K562 (cell line): Measurements from ENCODE around the gene COX6B2. TPM values are rescaled to one million over a fixed set of nuclear protein-coding genes. Genes with fewer than 3 reads are reported as not detected.

Experiments used
- CXXC5 ChIP-seq: fragments of 250-450 bp; sonication (Bioruptor Pico); IDR thresholded peaks from 2 replicates; pipeline ENCODE4 v1.8.0; 2022; ENCODE audit warnings: inconsistent platforms, mild to moderate bottlenecking, moderate library complexity
- KAT2B ChIP-seq: IDR thresholded peaks from one replicate; pipeline ENCODE4 v1.6.1; 2012; ENCODE audit warnings: low read depth, mild to moderate bottlenecking, control low read depth, inconsistent platforms, low read length, moderate library complexity
- KDM4B ChIP-seq, 2 experiments: fragments of 450-650 bp in 1 of 2; sonication (generic) in 1 of 2; IDR thresholded peaks; 2 replicates each; pipeline ENCODE4 v1.6.1; 2016 to 2017; ENCODE audit warnings: borderline replicate concordance in 2 of 2, antibody characterized with exemption in 1 of 2, low read depth in 1 of 2, mild to moderate bottlenecking in 1 of 2
- NFE2L1 ChIP-seq: fragments of 450-650 bp; IDR thresholded peaks from 2 replicates; pipeline ENCODE4 v1.6.1; 2016; ENCODE audit warnings: missing genetic modification characterization, low read depth, mild to moderate bottlenecking, missing compliant biosample characterization, moderate library complexity, borderline replicate concordance
- NFIX ChIP-seq: fragments of 250-450 bp; sonication (Bioruptor Pico); IDR thresholded peaks from 2 replicates; pipeline ENCODE4 v1.4.0; 2020; ENCODE audit warnings: low read depth, mild to moderate bottlenecking, moderate library complexity
- RBM39 ChIP-seq: fragments of 200-400 bp; formaldehyde crosslinking; optimal IDR thresholded peaks from 2 replicates; pipeline ENCODE3; 2018; ENCODE audit warnings: low read depth, low read length
- REST ChIP-seq, 2 experiments: fragments of 450-650 bp; formaldehyde crosslinking in 1 of 2; IDR thresholded peaks; 2 replicates each; pipeline versions ENCODE4 v1.4.0 to v1.6.1; 2014 to 2020; ENCODE audit warnings: mild to moderate bottlenecking in 2 of 2, borderline replicate concordance in 1 of 2, low read depth in 1 of 2
- U2AF1 ChIP-seq: fragments of 200-400 bp; formaldehyde crosslinking; optimal IDR thresholded peaks from 2 replicates; pipeline ENCODE3; 2017; ENCODE audit warnings: mild to moderate bottlenecking, low read depth, low read length, moderate library complexity
- ZNF780A ChIP-seq: fragments of 250-450 bp; sonication (Bioruptor Pico); IDR thresholded peaks from 2 replicates; pipeline ENCODE4 v1.5.0; 2021; ENCODE audit warnings: mild to moderate bottlenecking
- polyA plus RNA-seq, 8 experiments: library from polyadenylated mRNA; depleted of rRNA in 4 of 8; stranded (reverse) in 5 of 8; unstranded in 3 of 8; fragments of >200 nt; fragmentation: Nextera tagmentation in 2 of 8; fragmentation: Illumina TruSeq in 1 of 8; extraction: Ambion mirVana in 2 of 8; extraction: Trizol in 1 of 8; gene quantifications; 2 replicates each; pipeline versions ENCODE4 v1.2.1 to v1.2.3, GENCODE V29; 2011 to 2014; ENCODE audit warnings: inconsistent platforms in 1 of 8, missing spikeins in 1 of 8
- total RNA-seq, 7 experiments: library from RNA; depleted of rRNA in 6 of 7; stranded (reverse); fragments of >200 nt in 6 of 7; fragmentation: Illumina TruSeq in 2 of 7; extraction: Trizol in 2 of 7; gene quantifications; 2 replicates each; pipeline versions ENCODE4 v1.2.1 to v1.2.3, GENCODE V29; 2011 to 2021; ENCODE audit warnings: low replicate concordance in 1 of 7
- TF ChIP-seq, protein P1 (sequence below), 2 experiments: fragments of 450-650 bp in 1 of 2; sonication (generic) in 1 of 2; formaldehyde crosslinking; conservative IDR thresholded peaks; 2 replicates each; pipeline versions ENCODE4 v1.4.0 to v1.8.1; 2020 to 2022; ENCODE audit warnings: mild to moderate bottlenecking in 1 of 2, missing genetic modification reagents in 1 of 2
- TF ChIP-seq, protein P2 (sequence below): fragments of 250-450 bp; sonication (Bioruptor Pico); IDR thresholded peaks from 2 replicates; pipeline ENCODE4 v1.4.0; 2020; ENCODE audit warnings: mild to moderate bottlenecking

Gene COX6B2
- total and polyA plus RNA-seq, 9 of the 15 experiments (the other 6 are each of a cell fraction or from before 2014, with no cell fraction given): 0.40 to 2.5 (median 0.83) TPM

GRCh38 chr19:55304279-55304978 is 50.1 kb downstream of the COX6B2 start (continued):
- TF ChIP-seq REST (IDR thresholded peaks at IDR 0.05; ENCODE audit: borderline replicate concordance): no peak
- TF ChIP-seq REST (CRISPR knock-in tag; IDR thresholded peaks at IDR 0.05; ENCODE audit: low read depth): no peak
- no peak for TF ChIP-seq U2AF1
- no peak for TF ChIP-seq NFIX (CRISPR knock-in tag)
- no peak for TF ChIP-seq NFE2L1 (tag)
- TF ChIP-seq KDM4B (IDR thresholded peaks at IDR 0.05; ENCODE audit: borderline replicate concordance in 2 of 2, low read depth in 1 of 2): peak in 1 of 2 experiments; percentile 30; a peak in 1 of 4 replicates
- no peak for TF ChIP-seq ZNF780A
- 0 out of 2 replicates have a peak, but pooled peaks have one; percentile 28 for TF ChIP-seq CXXC5 (CRISPR knock-in tag)
- TF ChIP-seq, protein P1, sequence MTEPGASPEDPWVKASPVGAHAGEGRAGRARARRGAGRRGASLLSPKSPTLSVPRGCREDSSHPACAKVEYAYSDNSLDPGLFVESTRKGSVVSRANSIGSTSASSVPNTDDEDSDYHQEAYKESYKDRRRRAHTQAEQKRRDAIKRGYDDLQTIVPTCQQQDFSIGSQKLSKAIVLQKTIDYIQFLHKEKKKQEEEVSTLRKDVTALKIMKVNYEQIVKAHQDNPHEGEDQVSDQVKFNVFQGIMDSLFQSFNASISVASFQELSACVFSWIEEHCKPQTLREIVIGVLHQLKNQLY (CRISPR knock-in tag; conservative IDR thresholded peaks at IDR 0.05): no peak
- no peak for TF ChIP-seq KAT2B
- TF ChIP-seq, protein P2, sequence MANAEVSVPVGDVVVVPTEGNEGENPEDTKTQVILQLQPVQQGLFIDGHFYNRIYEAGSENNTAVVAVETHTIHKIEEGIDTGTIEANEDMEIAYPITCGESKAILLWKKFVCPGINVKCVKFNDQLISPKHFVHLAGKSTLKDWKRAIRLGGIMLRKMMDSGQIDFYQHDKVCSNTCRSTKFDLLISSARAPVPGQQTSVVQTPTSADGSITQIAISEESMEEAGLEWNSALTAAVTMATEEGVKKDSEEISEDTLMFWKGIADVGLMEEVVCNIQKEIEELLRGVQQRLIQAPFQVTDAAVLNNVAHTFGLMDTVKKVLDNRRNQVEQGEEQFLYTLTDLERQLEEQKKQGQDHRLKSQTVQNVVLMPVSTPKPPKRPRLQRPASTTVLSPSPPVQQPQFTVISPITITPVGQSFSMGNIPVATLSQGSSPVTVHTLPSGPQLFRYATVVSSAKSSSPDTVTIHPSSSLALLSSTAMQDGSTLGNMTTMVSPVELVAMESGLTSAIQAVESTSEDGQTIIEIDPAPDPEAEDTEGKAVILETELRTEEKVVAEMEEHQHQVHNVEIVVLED (CRISPR knock-in tag): peak; percentile 83
- no peak for TF ChIP-seq RBM39
